SU-DHL-6 (cell line): Measurements from ENCODE around the gene CPB2.

Source experiments
- H2AFZ ChIP-seq: fragments of 200-600 bp; sonication (generic); 2 replicates; pipeline ENCODE4 v1.6.1; 2014; ENCODE audit warnings: low read depth, mild to moderate bottlenecking, moderate library complexity, mixed read lengths, antibody characterized with exemption, low read length; ENCODE audit not compliant: severe bottlenecking
- H3F3A ChIP-seq: fragments of 200-600 bp; shearing (Covaris generic); 2 replicates; pipeline ENCODE4 v1.6.0; 2016; ENCODE audit warnings: antibody characterized with exemption, mild to moderate bottlenecking; ENCODE audit not compliant: insufficient read depth
- H3K27ac ChIP-seq: fragments of 200-600 bp; sonication (generic); 2 replicates; pipeline ENCODE4 v1.5.1; 2016; ENCODE audit warnings: low read depth, mild to moderate bottlenecking, low read length, moderate library complexity, mixed read lengths
- H3K27me3 ChIP-seq: fragments of 200-600 bp; sonication (generic), shearing (Covaris generic); 2 replicates; pipeline ENCODE4 v1.6.0; 2014; ENCODE audit warnings: mild to moderate bottlenecking, low read length
- H3K36me3 ChIP-seq: fragments of 200-600 bp; sonication (generic); 2 replicates; pipeline ENCODE4 v1.6.1; 2014; ENCODE audit warnings: mild to moderate bottlenecking, low read length, mixed read lengths
- H3K4me2 ChIP-seq: fragments of 300-600, 200-600 bp; shearing (Covaris generic), sonication (generic); 2 replicates; pipeline ENCODE4 v1.6.0; 2014; ENCODE audit warnings: low read length, low read depth, mild to moderate bottlenecking; ENCODE audit not compliant: poor library complexity, severe bottlenecking
- H3K4me3 ChIP-seq: fragments of 200-600 bp; sonication (generic); 2 replicates; pipeline ENCODE4 v1.5.1; 2014; ENCODE audit warnings: antibody characterized with exemption, low read length, mild to moderate bottlenecking, mixed read lengths; ENCODE audit not compliant: insufficient read depth, poor library complexity, severe bottlenecking
- H3K79me2 ChIP-seq: fragments of 200-600 bp; sonication (generic); 2 replicates; pipeline ENCODE4 v1.6.1; 2014; ENCODE audit warnings: mild to moderate bottlenecking, low read length, moderate library complexity; ENCODE audit not compliant: insufficient read depth
- H3K9ac ChIP-seq: fragments of 200-600 bp; sonication (generic); 2 replicates; pipeline ENCODE4 v1.7.0; 2014; ENCODE audit warnings: mild to moderate bottlenecking, low read length
- H3K9me2 ChIP-seq: fragments of 200-600 bp; sonication (generic); replicated peaks from 2 replicates; pipeline ENCODE4 v1.6.1; 2014; ENCODE audit warnings: low read length; ENCODE audit not compliant: insufficient read depth
- H3K9me3 ChIP-seq: fragments of 200-600 bp; sonication (generic); 2 replicates; pipeline ENCODE4 v1.6.1; 2014; ENCODE audit warnings: low read length, mixed read lengths; ENCODE audit not compliant: insufficient read depth
- H4K20me1 ChIP-seq: fragments of 200-600 bp; sonication (generic); 2 replicates; pipeline ENCODE4 v1.6.1; 2014; ENCODE audit warnings: low read depth, mild to moderate bottlenecking, antibody characterized with exemption, low read length, moderate library complexity, mixed read lengths
- EZH2phosphoT487 ChIP-seq: fragments of 200-600 bp; sonication (generic), shearing (Covaris generic); conservative IDR thresholded peaks from 2 replicates; pipeline ENCODE4 v1.6.1; 2018; ENCODE audit warnings: mild to moderate bottlenecking, antibody characterized with exemption, low read length, moderate library complexity, mixed read lengths
- TF ChIP-seq, protein P1 (sequence below): fragments of 200-600 bp; sonication (generic); IDR thresholded peaks from one replicate; pipeline ENCODE4 v1.5.1; 2017; ENCODE audit warnings: antibody characterized with exemption, mild to moderate bottlenecking, low read length, moderate library complexity; ENCODE audit not compliant: insufficient read depth, poor library complexity, severe bottlenecking

Gene CPB2

DNA sequence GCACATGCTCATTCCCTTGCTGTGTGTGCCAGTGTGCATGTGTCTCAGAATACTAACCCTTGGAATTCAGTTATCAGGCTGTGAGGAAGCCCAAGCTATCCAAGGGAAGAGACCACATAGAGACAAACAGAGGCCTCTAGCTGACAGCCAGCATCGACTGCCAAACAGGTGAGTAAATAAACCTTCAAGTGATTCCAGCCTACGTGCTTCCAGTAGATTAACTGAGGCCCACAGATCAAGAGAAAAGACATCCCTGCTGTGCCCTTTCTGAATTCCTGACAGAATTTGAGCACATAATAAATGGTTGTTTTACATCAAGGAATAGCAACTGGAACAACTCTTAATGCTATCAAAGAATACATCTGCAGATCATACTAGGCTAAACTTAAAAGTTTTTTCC lies 69.8 kb downstream of the CPB2 start:
- H3K4me2 ChIP-seq = no peak overlapping the region
- H2AFZ ChIP-seq = no peak overlapping the region
- TF ChIP-seq EZH2phosphoT487 = no peak
- TF ChIP-seq, protein P1, sequence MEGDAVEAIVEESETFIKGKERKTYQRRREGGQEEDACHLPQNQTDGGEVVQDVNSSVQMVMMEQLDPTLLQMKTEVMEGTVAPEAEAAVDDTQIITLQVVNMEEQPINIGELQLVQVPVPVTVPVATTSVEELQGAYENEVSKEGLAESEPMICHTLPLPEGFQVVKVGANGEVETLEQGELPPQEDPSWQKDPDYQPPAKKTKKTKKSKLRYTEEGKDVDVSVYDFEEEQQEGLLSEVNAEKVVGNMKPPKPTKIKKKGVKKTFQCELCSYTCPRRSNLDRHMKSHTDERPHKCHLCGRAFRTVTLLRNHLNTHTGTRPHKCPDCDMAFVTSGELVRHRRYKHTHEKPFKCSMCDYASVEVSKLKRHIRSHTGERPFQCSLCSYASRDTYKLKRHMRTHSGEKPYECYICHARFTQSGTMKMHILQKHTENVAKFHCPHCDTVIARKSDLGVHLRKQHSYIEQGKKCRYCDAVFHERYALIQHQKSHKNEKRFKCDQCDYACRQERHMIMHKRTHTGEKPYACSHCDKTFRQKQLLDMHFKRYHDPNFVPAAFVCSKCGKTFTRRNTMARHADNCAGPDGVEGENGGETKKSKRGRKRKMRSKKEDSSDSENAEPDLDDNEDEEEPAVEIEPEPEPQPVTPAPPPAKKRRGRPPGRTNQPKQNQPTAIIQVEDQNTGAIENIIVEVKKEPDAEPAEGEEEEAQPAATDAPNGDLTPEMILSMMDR = no peak
- H3K9me2 ChIP-seq = no peaks in the 10 kb centered on the region
- H3K9me3 ChIP-seq = no peaks in the 10 kb centered on the region
- H3K36me3 ChIP-seq = peaks cover 45% of the 10 kb centered on the region
- H3K4me3 ChIP-seq = no peak overlapping the region
- H4K20me1 ChIP-seq = no peaks in the 10 kb centered on the region
- peaks cover 17% of the 10 kb centered on the region for H3K79me2 ChIP-seq
- H3K27ac ChIP-seq = no peak overlapping the region
- no peaks in the 10 kb centered on the region for H3K27me3 ChIP-seq
- no peaks in the 10 kb centered on the region; the same call in 1 of the 2 replicates for H3F3A ChIP-seq
- no peak overlapping the region for H3K9ac ChIP-seq

DNA sequence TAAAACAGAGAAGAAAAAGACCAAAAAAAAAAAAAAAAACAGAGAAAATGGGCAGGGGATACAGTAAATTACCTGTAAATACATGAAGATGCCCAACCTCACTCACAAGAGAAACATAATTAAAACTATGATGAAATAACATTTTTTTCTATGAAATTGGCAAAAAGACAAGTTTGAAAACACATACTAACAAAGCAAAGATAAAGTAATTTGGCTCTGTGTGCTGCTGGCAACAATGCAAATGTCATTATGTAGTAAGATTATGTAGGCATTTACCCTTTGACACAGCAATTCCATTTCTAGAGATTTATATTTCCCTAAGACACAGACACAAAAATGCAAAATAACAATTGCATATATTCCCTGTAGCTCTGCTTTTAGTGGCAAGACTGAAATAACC lies 72.5 kb downstream of the CPB2 start:
- peaks cover 32% of the 10 kb centered on the region for H3K79me2 ChIP-seq
- H3K36me3 ChIP-seq = peaks cover 37% of the 10 kb centered on the region
- no peaks in the 10 kb centered on the region for H4K20me1 ChIP-seq
- no peaks in the 10 kb centered on the region for H3K9me2 ChIP-seq
- H3K27me3 ChIP-seq = no peaks in the 10 kb centered on the region
- no peak overlapping the region for H3K4me2 ChIP-seq
- no peak overlapping the region for H3K9ac ChIP-seq
- no peaks in the 10 kb centered on the region for H3K9me3 ChIP-seq
- H3K27ac ChIP-seq = no peak overlapping the region
- H3F3A ChIP-seq = no peaks in the 10 kb centered on the region; the same call in 1 of the 2 replicates
- H2AFZ ChIP-seq = no peak overlapping the region
- H3K4me3 ChIP-seq = no peak overlapping the region
- TF ChIP-seq, protein P1 = no peak
- TF ChIP-seq EZH2phosphoT487 = no peak

DNA sequence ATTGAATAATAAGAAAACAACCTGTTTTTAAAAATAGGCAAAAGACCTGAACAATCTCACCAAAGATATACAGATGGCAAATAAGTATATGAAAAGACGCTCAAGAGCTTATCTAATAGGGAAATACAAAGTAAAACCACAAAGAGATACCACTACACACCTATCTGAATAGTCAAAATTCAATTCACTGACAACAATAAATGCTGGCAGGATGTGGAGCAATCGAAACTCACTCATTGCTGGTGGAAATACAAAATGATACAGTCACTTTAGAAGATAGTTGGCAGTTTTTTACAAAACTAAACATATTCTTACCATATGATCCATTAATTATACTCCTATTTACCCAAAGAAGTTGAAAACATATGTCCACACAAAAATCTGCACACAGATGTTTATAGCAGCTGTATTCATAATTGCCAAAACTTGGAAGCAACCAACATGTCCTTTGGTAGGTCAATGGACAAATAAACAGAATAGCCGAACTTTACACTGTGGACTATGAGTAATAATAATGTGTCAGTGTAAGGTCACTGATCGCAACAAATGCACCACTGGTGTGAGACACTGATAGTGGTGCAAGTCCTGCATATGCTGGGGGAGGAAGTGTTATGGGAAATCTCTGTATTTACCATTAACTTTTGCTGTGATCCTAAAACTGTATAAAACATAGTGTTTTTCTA lies 73.1 kb downstream of the CPB2 start:
- no peak for TF ChIP-seq EZH2phosphoT487
- H3K9me3 ChIP-seq = no peaks in the 10 kb centered on the region
- H3F3A ChIP-seq = no peaks in the 10 kb centered on the region; the same call in 1 of the 2 replicates
- H3K27me3 ChIP-seq = no peaks in the 10 kb centered on the region
- no peak overlapping the region for H3K27ac ChIP-seq
- H3K9me2 ChIP-seq = no peaks in the 10 kb centered on the region
- H3K36me3 ChIP-seq = peaks cover 37% of the 10 kb centered on the region
- H3K9ac ChIP-seq = no peak overlapping the region
- H4K20me1 ChIP-seq = no peaks in the 10 kb centered on the region
- peaks cover 35% of the 10 kb centered on the region for H3K79me2 ChIP-seq
- H2AFZ ChIP-seq = no peak overlapping the region
- H3K4me3 ChIP-seq = no peak overlapping the region
- no peak overlapping the region for H3K4me2 ChIP-seq

DNA sequence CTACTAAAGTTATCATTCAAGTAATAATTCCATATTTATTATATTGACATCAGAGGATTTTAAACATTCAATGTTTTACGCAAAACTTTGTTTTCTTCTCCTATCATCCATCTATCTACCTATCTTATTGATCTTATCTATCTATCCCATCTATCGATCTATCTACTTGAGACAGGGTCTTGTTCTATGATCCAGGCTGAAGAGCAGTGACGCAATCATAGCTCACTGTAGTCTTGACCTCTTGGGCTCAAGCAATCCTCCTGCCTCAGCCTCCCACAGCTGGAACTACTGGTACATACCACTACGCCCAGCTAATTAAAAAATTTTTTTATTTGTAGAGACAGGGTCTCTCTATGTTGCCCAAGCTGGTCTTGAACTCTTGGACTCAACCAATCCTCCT lies 79.7 kb downstream of the CPB2 start:
- H3K79me2 ChIP-seq = peaks cover 20% of the 10 kb centered on the region
- no peaks in the 10 kb centered on the region for H3K9me2 ChIP-seq
- no peaks in the 10 kb centered on the region for H3K9me3 ChIP-seq
- H2AFZ ChIP-seq = no peak overlapping the region
- no peak overlapping the region for H3K27ac ChIP-seq
- H3K27me3 ChIP-seq = no peaks in the 10 kb centered on the region
- no peak overlapping the region for H3K9ac ChIP-seq
- no peaks in the 10 kb centered on the region; the same call in 1 of the 2 replicates for H3K36me3 ChIP-seq
- no peak for TF ChIP-seq EZH2phosphoT487
- TF ChIP-seq, protein P1 = no peak
- no peak overlapping the region for H3K4me3 ChIP-seq
- no peak overlapping the region for H3K4me2 ChIP-seq
- no peaks in the 10 kb centered on the region for H4K20me1 ChIP-seq
- H3F3A ChIP-seq = peaks cover 9% of the 10 kb centered on the region; the same call in 1 of the 2 replicates
